ENCODE data around the gene AQP12B.

AQP12B gene

GRCh38 chr2:240726876-240727275 is 44.2 kb upstream of the AQP12B start:
- no peak overlapping the region for H3K27ac ChIP-seq
- TF ChIP-seq CTCF (conservative IDR thresholded peaks at IDR 0.05), result no peak

- H3K27ac ChIP-seq, result no peak overlapping the region
- TF ChIP-seq CTCF (conservative IDR thresholded peaks at IDR 0.05), result no peak
Observed at GRCh38 chr2:240725671-240726070, 43.0 kb upstream of the AQP12B start.

- TF ChIP-seq CTCF (conservative IDR thresholded peaks at IDR 0.05), result no peak
- no peak overlapping the region for H3K27ac ChIP-seq
Observed at GRCh38 chr2:240725266-240725665, 42.6 kb upstream of the AQP12B start.

- no peak for TF ChIP-seq CTCF (conservative IDR thresholded peaks at IDR 0.05)
- no peak overlapping the region for H3K27ac ChIP-seq
Observed at GRCh38 chr2:240724431-240724830, 41.7 kb upstream of the AQP12B start.

GRCh38 chr2:240723851-240724250 is 41.2 kb upstream of the AQP12B start:
- TF ChIP-seq CTCF (conservative IDR thresholded peaks at IDR 0.05), result no peak
- H3K27ac ChIP-seq, result no peak overlapping the region

GRCh38 chr2:240722796-240723735 is 40.4 kb upstream of the AQP12B start:
- H3K27ac ChIP-seq, result no peak overlapping the region
- TF ChIP-seq CTCF (conservative IDR thresholded peaks at IDR 0.05), result no peak

GRCh38 chr2:240722376-240722775 is 39.7 kb upstream of the AQP12B start:
- H3K27ac ChIP-seq, result no peak overlapping the region
- TF ChIP-seq CTCF (conservative IDR thresholded peaks at IDR 0.05), result no peak

Data from VCaP (cell line).